Measurements from ENCODE around the gene ERC1. TPM values are rescaled to one million over a fixed set of nuclear protein-coding genes. Genes with fewer than 3 reads are reported as not detected.

The ERC1 gene
- total and polyA plus RNA-seq, 4 donors: 7.4 to 78.2 (median 39.8) TPM

- Histone ChIP-seq H3K27ac (ENCODE audit: low read depth in 1 of 2, low read length in 1 of 2) (no peak overlapping the region), H3K4me3 (no peak overlapping the region), H3K9me3 (ENCODE audit: control insufficient read depth in 4 of 4, insufficient read depth in 3 of 4, low read length in 3 of 4) (no peaks in the 10 kb centered on the region), H3K4me1 (ENCODE audit: control insufficient read depth in 5 of 5, insufficient read depth in 5 of 5, low read length in 5 of 5) (peaks cover 0 to 39% (median 7%) of the 10 kb centered on the region in 5 donors), H3K27me3 (ENCODE audit: control insufficient read depth in 3 of 3, insufficient read depth in 3 of 3, low read length in 2 of 3) (no peaks in the 10 kb centered on the region), H3K9ac (ENCODE audit: insufficient read depth in 1 of 2, low read length in 2 of 2) (peak overlapping the region in 1 of 2 donors; percentile 62), H3K36me3 (ENCODE audit: control insufficient read depth in 4 of 4, insufficient read depth in 4 of 4, low read length in 4 of 4) (no peaks in the 10 kb centered on the region)
- 83 to 90% methylated on average over 2 of the region's 2 CpGs for WGBS, 2 donors
- TF ChIP-seq CTCF (IDR thresholded peaks at IDR 0.05; ENCODE audit: control extremely low read depth, extremely low read depth): no peak
- DNase-seq (peak in 1 of 3 donors; percentile 50), ATAC-seq (ENCODE audit: insufficient read depth, low FRiP score) (no peak)
Measured at GRCh38 chr12:1283316-1283715, 292.3 kb downstream of the ERC1 start.

GRCh38 chr12:1284611-1285010 is 293.6 kb downstream of the ERC1 start:
- Histone ChIP-seq H3K36me3 (ENCODE audit: control insufficient read depth in 4 of 4, insufficient read depth in 4 of 4, low read length in 4 of 4) (no peaks in the 10 kb centered on the region), H3K4me1 (ENCODE audit: control insufficient read depth in 5 of 5, insufficient read depth in 5 of 5, low read length in 5 of 5) (peaks cover 0 to 43% (median 7%) of the 10 kb centered on the region in 5 donors), H3K9me3 (ENCODE audit: control insufficient read depth in 4 of 4, insufficient read depth in 3 of 4, low read length in 3 of 4) (no peaks in the 10 kb centered on the region), H3K27ac (ENCODE audit: low read depth in 1 of 2, low read length in 1 of 2) (no peak overlapping the region), H3K9ac (ENCODE audit: insufficient read depth in 1 of 2, low read length in 2 of 2) (no peak overlapping the region), H3K4me3 (no peak overlapping the region), H3K27me3 (ENCODE audit: control insufficient read depth in 3 of 3, insufficient read depth in 3 of 3, low read length in 2 of 3) (no peaks in the 10 kb centered on the region)
- ATAC-seq (ENCODE audit: insufficient read depth, low FRiP score): no peak
- WGBS, 2 donors: 92 to 98% methylated on average over 4 of the region's 4 CpGs
- no peak for TF ChIP-seq CTCF (IDR thresholded peaks at IDR 0.05; ENCODE audit: control extremely low read depth, extremely low read depth)
- no peak for DNase-seq

GRCh38 chr12:1287446-1287975 is 296.5 kb downstream of the ERC1 start:
- H3K27me3 ChIP-seq (ENCODE audit: control insufficient read depth in 3 of 3, insufficient read depth in 3 of 3, low read length in 2 of 3): no peaks in the 10 kb centered on the region
- DNase-seq (no peak), ATAC-seq (ENCODE audit: insufficient read depth, low FRiP score) (no peak)
- H3K4me1 ChIP-seq (ENCODE audit: control insufficient read depth in 5 of 5, insufficient read depth in 5 of 5, low read length in 5 of 5): peaks cover 0 to 28% (median 3%) of the 10 kb centered on the region in 5 donors
- H3K4me3 ChIP-seq: no peak overlapping the region
- no peak for TF ChIP-seq CTCF (IDR thresholded peaks at IDR 0.05; ENCODE audit: control extremely low read depth, extremely low read depth)
- H3K27ac ChIP-seq (ENCODE audit: low read depth in 1 of 2, low read length in 1 of 2): no peak overlapping the region
- no peaks in the 10 kb centered on the region for H3K9me3 ChIP-seq (ENCODE audit: control insufficient read depth in 4 of 4, insufficient read depth in 3 of 4, low read length in 3 of 4)
- H3K36me3 ChIP-seq (ENCODE audit: control insufficient read depth in 4 of 4, insufficient read depth in 4 of 4, low read length in 4 of 4): peaks cover 0 to 4% (median 2%) of the 10 kb centered on the region in 4 donors
- WGBS, 2 donors: 92 to 95% methylated on average over 3 of the region's 3 CpGs
- H3K9ac ChIP-seq (ENCODE audit: insufficient read depth in 1 of 2, low read length in 2 of 2): no peak overlapping the region

- Histone ChIP-seq H3K27ac (ENCODE audit: low read depth in 1 of 2, low read length in 1 of 2) (no peak overlapping the region), H3K4me3 (no peak overlapping the region), H3K4me1 (ENCODE audit: control insufficient read depth in 5 of 5, insufficient read depth in 5 of 5, low read length in 5 of 5) (peaks cover 0 to 20% (median 3%) of the 10 kb centered on the region in 5 donors), H3K9me3 (ENCODE audit: control insufficient read depth in 4 of 4, insufficient read depth in 3 of 4, low read length in 3 of 4) (no peaks in the 10 kb centered on the region), H3K9ac (ENCODE audit: insufficient read depth in 1 of 2, low read length in 2 of 2) (no peak overlapping the region), H3K27me3 (ENCODE audit: control insufficient read depth in 3 of 3, insufficient read depth in 3 of 3, low read length in 2 of 3) (no peaks in the 10 kb centered on the region), H3K36me3 (ENCODE audit: control insufficient read depth in 4 of 4, insufficient read depth in 4 of 4, low read length in 4 of 4) (peaks cover 0 to 4% (median 2%) of the 10 kb centered on the region in 4 donors)
- TF ChIP-seq CTCF (IDR thresholded peaks at IDR 0.05; ENCODE audit: control extremely low read depth, extremely low read depth): no peak
- WGBS, 2 donors: 92 to 97% methylated on average over 7 of the region's 7 CpGs
- no peak for DNase-seq
- no peak for ATAC-seq (ENCODE audit: insufficient read depth, low FRiP score)
Measured at GRCh38 chr12:1288333-1288732, 297.3 kb downstream of the ERC1 start.

Measured in lung (tissue), 12 donors.